WTC11 (cell line): ENCODE data around the gene CCSER2. TPM values are rescaled to one million over a fixed set of nuclear protein-coding genes. Genes with fewer than 3 reads are reported as not detected.

Experiments used
- ATAC-seq: fragments of 200-7000 bp; cut with Tn5 transposase; 2 replicates; pipeline ENCODE4 v1.10.0; 2021; ENCODE audit warnings: mild to moderate bottlenecking, moderate library complexity
- CTCF ChIA-PET: fragments of 300-600 bp; sonication (Branson Sonifier 250); formaldehyde crosslinking; loops from one replicate; lab custom pipeline; 2021; ENCODE audit warnings: antibody characterized with exemption; lab: Charles Lee
- POLR2A ChIA-PET: fragments of 350-600 bp; sonication (Branson Sonifier 250); formaldehyde crosslinking; loops from one replicate; lab custom pipeline; 2021; ENCODE audit warnings: antibody characterized with exemption; lab: Charles Lee
- DNase-seq: peaks from one replicate; pipeline ENCODE4 v3.0.0; 2021; ENCODE audit warnings: low spot score
- H3K27ac Mint-ChIP-seq: 2 replicates; pipeline ENCODE4 v1.8.0; 2021; ENCODE audit warnings: mixed read lengths
- H3K27me3 Mint-ChIP-seq: 2 replicates; pipeline ENCODE4 v1.8.0; 2021; ENCODE audit warnings: low read depth, mild to moderate bottlenecking, moderate library complexity, mixed read lengths
- H3K36me3 Mint-ChIP-seq: 2 replicates; pipeline ENCODE4 v1.8.0; 2021; ENCODE audit warnings: mixed read lengths
- H3K4me1 Mint-ChIP-seq: 2 replicates; pipeline ENCODE4 v1.8.0; 2022; ENCODE audit warnings: mixed read lengths
- H3K4me3 Mint-ChIP-seq: 2 replicates; pipeline ENCODE4 v1.8.0; 2021; ENCODE audit warnings: mild to moderate bottlenecking, moderate library complexity, mixed read lengths
- H3K9me3 Mint-ChIP-seq: 2 replicates; pipeline ENCODE4 v1.8.0; 2021; ENCODE audit warnings: mixed read lengths
- CREB1 ChIP-seq: sonication (generic); formaldehyde crosslinking; IDR thresholded peaks from 2 replicates; pipeline ENCODE4 v1.8.0; 2023; ENCODE audit warnings: mild to moderate bottlenecking, missing genetic modification reagents
- EMX1 ChIP-seq: fragments of 250-450 bp; sonication (Bioruptor Pico); IDR thresholded peaks from 2 replicates; pipeline ENCODE4 v1.8.0; 2021; ENCODE audit warnings: mild to moderate bottlenecking
- FOXK1 ChIP-seq: sonication (generic); formaldehyde crosslinking; IDR thresholded peaks from 2 replicates; pipeline ENCODE4 v1.8.0; 2022; ENCODE audit warnings: mild to moderate bottlenecking, moderate library complexity, missing genetic modification reagents
- FOXP1 ChIP-seq: sonication (generic); formaldehyde crosslinking; IDR thresholded peaks from 2 replicates; pipeline ENCODE4 v1.8.0; 2022; ENCODE audit warnings: missing genetic modification reagents, mild to moderate bottlenecking, moderate library complexity, borderline replicate concordance
- IRF2 ChIP-seq: sonication (generic); formaldehyde crosslinking; IDR thresholded peaks from 2 replicates; pipeline ENCODE4 v1.8.0; 2022; ENCODE audit warnings: low read depth, missing genetic modification reagents, borderline replicate concordance
- JUN ChIP-seq: sonication (generic); formaldehyde crosslinking; IDR thresholded peaks from 2 replicates; pipeline ENCODE4 v1.8.0; 2023; ENCODE audit warnings: mild to moderate bottlenecking, missing genetic modification reagents
- KAT7 ChIP-seq: sonication (generic); formaldehyde crosslinking; IDR thresholded peaks from 2 replicates; pipeline ENCODE4 v1.8.1; 2023; ENCODE audit warnings: missing genetic modification reagents, mild to moderate bottlenecking, borderline replicate concordance
- NFATC4 ChIP-seq: fragments of 250-450 bp; sonication (Bioruptor Pico); IDR thresholded peaks from 2 replicates; pipeline ENCODE4 v1.9.0; 2021; ENCODE audit warnings: mild to moderate bottlenecking
- NR1H2 ChIP-seq: sonication (generic); formaldehyde crosslinking; IDR thresholded peaks from 2 replicates; pipeline ENCODE4 v1.9.0; 2021; ENCODE audit warnings: mild to moderate bottlenecking, moderate library complexity, missing genetic modification reagents
- NR2C2 ChIP-seq: sonication (generic); formaldehyde crosslinking; IDR thresholded peaks from 2 replicates; pipeline ENCODE4 v1.8.0; 2022; ENCODE audit warnings: mild to moderate bottlenecking, missing genetic modification reagents
- OVOL2 ChIP-seq: fragments of 250-450 bp; sonication (Bioruptor Pico); IDR thresholded peaks from 2 replicates; pipeline ENCODE4 v1.9.0; 2021; ENCODE audit warnings: mild to moderate bottlenecking, borderline replicate concordance
- SOX15 ChIP-seq: fragments of 250-450 bp; sonication (Bioruptor Pico); IDR thresholded peaks from 2 replicates; pipeline ENCODE4 v1.9.0; 2021; ENCODE audit warnings: mild to moderate bottlenecking
- ZBTB21 ChIP-seq: sonication (generic); formaldehyde crosslinking; IDR thresholded peaks from 2 replicates; pipeline ENCODE4 v1.8.1; 2023; ENCODE audit warnings: mild to moderate bottlenecking, missing genetic modification reagents, borderline replicate concordance
- ZNF263 ChIP-seq: sonication (generic); formaldehyde crosslinking; IDR thresholded peaks from 2 replicates; pipeline ENCODE4 v1.8.1; 2022; ENCODE audit warnings: low read depth, mild to moderate bottlenecking, moderate library complexity, missing genetic modification reagents
- ZNF317 ChIP-seq: sonication (generic); formaldehyde crosslinking; IDR thresholded peaks from 2 replicates; pipeline ENCODE4 v1.8.1; 2023; ENCODE audit warnings: low read depth, mild to moderate bottlenecking, moderate library complexity, missing genetic modification reagents, borderline replicate concordance
- ZNF423 ChIP-seq: fragments of 250-450 bp; sonication (Bioruptor Pico); IDR thresholded peaks from 2 replicates; pipeline ENCODE4 v2.1.2; 2022; ENCODE audit warnings: mild to moderate bottlenecking, moderate library complexity
- ZNF671 ChIP-seq: fragments of 250-450 bp; sonication (Bioruptor Pico); IDR thresholded peaks from 2 replicates; pipeline ENCODE4 v1.8.0; 2021; ENCODE audit warnings: mild to moderate bottlenecking
- total RNA-seq: library from RNA; stranded (reverse); gene quantifications from 3 replicates; pipeline ENCODE4 v1.2.3, GENCODE V29; 2021
- TF ChIP-seq, protein P1 (sequence below): sonication (generic); formaldehyde crosslinking; IDR thresholded peaks from 2 replicates; pipeline ENCODE4 v1.8.1; 2023; ENCODE audit warnings: mild to moderate bottlenecking, missing genetic modification reagents
- TF ChIP-seq, protein P2 (sequence below): sonication (generic); formaldehyde crosslinking; IDR thresholded peaks from 2 replicates; pipeline ENCODE4 v1.8.1; 2023; ENCODE audit warnings: mild to moderate bottlenecking, missing genetic modification reagents, borderline replicate concordance
- TF ChIP-seq, protein P3 (sequence below): sonication (generic); formaldehyde crosslinking; IDR thresholded peaks from 2 replicates; pipeline ENCODE4 v1.8.1; 2023; ENCODE audit warnings: mild to moderate bottlenecking, missing genetic modification reagents
- TF ChIP-seq, protein P4 (sequence below): sonication (generic); formaldehyde crosslinking; IDR thresholded peaks from 2 replicates; pipeline ENCODE4 v1.8.0; 2022; ENCODE audit warnings: mild to moderate bottlenecking, missing genetic modification reagents
- TF ChIP-seq, protein P5 (sequence below): fragments of 200-600 bp; IDR thresholded peaks from 2 replicates; pipeline ENCODE4 v1.8.0; 2022; ENCODE audit warnings: antibody characterized with exemption
- TF ChIP-seq, protein P6 (sequence below): sonication (generic); formaldehyde crosslinking; IDR thresholded peaks from 2 replicates; pipeline ENCODE4 v1.8.1; 2022; ENCODE audit warnings: missing genetic modification reagents, borderline replicate concordance
- TF ChIP-seq, protein P7 (sequence below): sonication (generic); formaldehyde crosslinking; IDR thresholded peaks from 2 replicates; pipeline ENCODE4 v1.8.1; 2022; ENCODE audit warnings: mild to moderate bottlenecking, moderate library complexity, missing genetic modification reagents

The CCSER2 gene
- total RNA-seq, 1 experiment from 2014 or later, result 30.6 TPM

DNA sequence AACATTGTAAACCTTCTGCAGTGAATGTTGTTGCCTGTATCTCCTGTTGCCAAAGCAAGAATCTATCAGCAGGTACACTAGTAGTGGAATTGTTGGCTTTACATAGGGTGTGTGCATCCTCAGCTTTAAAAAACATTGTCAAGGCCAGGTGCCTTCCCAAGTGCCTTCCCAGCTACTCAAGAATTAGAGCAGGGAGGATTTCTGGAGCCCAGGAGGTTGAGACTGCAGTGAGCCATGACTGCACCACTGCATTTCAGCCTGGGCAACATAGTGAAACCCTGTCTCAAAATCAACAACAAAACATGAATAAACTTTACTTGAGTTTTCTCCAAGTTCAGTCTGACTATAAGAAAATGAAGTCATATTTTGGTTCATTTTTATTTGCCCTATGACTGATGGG, 217.3 kb downstream of the CCSER2 start:
- Mint-ChIP-seq H3K36me3 (no peaks in the 10 kb centered on the region), H3K4me3 (no peak overlapping the region), H3K27me3 (peaks cover 5% of the 10 kb centered on the region), H3K9me3 (no peaks in the 10 kb centered on the region), H3K4me1 (peaks cover 19% of the 10 kb centered on the region), H3K27ac (no peak overlapping the region)
- ChIA-PET POLR2A (no interaction called here), CTCF (no interaction called here)
- ATAC-seq (no peak), DNase-seq (no peak)
- TF ChIP-seq, protein P1, sequence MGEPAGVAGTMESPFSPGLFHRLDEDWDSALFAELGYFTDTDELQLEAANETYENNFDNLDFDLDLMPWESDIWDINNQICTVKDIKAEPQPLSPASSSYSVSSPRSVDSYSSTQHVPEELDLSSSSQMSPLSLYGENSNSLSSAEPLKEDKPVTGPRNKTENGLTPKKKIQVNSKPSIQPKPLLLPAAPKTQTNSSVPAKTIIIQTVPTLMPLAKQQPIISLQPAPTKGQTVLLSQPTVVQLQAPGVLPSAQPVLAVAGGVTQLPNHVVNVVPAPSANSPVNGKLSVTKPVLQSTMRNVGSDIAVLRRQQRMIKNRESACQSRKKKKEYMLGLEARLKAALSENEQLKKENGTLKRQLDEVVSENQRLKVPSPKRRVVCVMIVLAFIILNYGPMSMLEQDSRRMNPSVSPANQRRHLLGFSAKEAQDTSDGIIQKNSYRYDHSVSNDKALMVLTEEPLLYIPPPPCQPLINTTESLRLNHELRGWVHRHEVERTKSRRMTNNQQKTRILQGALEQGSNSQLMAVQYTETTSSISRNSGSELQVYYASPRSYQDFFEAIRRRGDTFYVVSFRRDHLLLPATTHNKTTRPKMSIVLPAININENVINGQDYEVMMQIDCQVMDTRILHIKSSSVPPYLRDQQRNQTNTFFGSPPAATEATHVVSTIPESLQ, result no peak
- no peak for TF ChIP-seq FOXP1 (CRISPR knock-in tag)
- TF ChIP-seq, protein P2, sequence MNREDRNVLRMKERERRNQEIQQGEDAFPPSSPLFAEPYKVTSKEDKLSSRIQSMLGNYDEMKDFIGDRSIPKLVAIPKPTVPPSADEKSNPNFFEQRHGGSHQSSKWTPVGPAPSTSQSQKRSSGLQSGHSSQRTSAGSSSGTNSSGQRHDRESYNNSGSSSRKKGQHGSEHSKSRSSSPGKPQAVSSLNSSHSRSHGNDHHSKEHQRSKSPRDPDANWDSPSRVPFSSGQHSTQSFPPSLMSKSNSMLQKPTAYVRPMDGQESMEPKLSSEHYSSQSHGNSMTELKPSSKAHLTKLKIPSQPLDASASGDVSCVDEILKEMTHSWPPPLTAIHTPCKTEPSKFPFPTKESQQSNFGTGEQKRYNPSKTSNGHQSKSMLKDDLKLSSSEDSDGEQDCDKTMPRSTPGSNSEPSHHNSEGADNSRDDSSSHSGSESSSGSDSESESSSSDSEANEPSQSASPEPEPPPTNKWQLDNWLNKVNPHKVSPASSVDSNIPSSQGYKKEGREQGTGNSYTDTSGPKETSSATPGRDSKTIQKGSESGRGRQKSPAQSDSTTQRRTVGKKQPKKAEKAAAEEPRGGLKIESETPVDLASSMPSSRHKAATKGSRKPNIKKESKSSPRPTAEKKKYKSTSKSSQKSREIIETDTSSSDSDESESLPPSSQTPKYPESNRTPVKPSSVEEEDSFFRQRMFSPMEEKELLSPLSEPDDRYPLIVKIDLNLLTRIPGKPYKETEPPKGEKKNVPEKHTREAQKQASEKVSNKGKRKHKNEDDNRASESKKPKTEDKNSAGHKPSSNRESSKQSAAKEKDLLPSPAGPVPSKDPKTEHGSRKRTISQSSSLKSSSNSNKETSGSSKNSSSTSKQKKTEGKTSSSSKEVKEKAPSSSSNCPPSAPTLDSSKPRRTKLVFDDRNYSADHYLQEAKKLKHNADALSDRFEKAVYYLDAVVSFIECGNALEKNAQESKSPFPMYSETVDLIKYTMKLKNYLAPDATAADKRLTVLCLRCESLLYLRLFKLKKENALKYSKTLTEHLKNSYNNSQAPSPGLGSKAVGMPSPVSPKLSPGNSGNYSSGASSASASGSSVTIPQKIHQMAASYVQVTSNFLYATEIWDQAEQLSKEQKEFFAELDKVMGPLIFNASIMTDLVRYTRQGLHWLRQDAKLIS, result no peak
- no peak for TF ChIP-seq KAT7 (CRISPR knock-in tag)
- no peak for TF ChIP-seq CREB1 (CRISPR knock-in tag)
- TF ChIP-seq OVOL2 (CRISPR knock-in tag), result no peak
- no peak for TF ChIP-seq NFATC4
- TF ChIP-seq, protein P3, sequence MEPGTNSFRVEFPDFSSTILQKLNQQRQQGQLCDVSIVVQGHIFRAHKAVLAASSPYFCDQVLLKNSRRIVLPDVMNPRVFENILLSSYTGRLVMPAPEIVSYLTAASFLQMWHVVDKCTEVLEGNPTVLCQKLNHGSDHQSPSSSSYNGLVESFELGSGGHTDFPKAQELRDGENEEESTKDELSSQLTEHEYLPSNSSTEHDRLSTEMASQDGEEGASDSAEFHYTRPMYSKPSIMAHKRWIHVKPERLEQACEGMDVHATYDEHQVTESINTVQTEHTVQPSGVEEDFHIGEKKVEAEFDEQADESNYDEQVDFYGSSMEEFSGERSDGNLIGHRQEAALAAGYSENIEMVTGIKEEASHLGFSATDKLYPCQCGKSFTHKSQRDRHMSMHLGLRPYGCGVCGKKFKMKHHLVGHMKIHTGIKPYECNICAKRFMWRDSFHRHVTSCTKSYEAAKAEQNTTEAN (CRISPR knock-in tag), result no peak
- TF ChIP-seq, protein P4, sequence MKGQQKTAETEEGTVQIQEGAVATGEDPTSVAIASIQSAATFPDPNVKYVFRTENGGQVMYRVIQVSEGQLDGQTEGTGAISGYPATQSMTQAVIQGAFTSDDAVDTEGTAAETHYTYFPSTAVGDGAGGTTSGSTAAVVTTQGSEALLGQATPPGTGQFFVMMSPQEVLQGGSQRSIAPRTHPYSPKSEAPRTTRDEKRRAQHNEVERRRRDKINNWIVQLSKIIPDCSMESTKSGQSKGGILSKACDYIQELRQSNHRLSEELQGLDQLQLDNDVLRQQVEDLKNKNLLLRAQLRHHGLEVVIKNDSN (CRISPR knock-in tag), result no peak
- TF ChIP-seq, protein P5, sequence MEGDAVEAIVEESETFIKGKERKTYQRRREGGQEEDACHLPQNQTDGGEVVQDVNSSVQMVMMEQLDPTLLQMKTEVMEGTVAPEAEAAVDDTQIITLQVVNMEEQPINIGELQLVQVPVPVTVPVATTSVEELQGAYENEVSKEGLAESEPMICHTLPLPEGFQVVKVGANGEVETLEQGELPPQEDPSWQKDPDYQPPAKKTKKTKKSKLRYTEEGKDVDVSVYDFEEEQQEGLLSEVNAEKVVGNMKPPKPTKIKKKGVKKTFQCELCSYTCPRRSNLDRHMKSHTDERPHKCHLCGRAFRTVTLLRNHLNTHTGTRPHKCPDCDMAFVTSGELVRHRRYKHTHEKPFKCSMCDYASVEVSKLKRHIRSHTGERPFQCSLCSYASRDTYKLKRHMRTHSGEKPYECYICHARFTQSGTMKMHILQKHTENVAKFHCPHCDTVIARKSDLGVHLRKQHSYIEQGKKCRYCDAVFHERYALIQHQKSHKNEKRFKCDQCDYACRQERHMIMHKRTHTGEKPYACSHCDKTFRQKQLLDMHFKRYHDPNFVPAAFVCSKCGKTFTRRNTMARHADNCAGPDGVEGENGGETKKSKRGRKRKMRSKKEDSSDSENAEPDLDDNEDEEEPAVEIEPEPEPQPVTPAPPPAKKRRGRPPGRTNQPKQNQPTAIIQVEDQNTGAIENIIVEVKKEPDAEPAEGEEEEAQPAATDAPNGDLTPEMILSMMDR, result no peak
- no peak for TF ChIP-seq FOXK1
- no peak for TF ChIP-seq ZNF671 (CRISPR knock-in tag)
- no peak for TF ChIP-seq SOX15 (CRISPR knock-in tag)
- TF ChIP-seq, protein P6, sequence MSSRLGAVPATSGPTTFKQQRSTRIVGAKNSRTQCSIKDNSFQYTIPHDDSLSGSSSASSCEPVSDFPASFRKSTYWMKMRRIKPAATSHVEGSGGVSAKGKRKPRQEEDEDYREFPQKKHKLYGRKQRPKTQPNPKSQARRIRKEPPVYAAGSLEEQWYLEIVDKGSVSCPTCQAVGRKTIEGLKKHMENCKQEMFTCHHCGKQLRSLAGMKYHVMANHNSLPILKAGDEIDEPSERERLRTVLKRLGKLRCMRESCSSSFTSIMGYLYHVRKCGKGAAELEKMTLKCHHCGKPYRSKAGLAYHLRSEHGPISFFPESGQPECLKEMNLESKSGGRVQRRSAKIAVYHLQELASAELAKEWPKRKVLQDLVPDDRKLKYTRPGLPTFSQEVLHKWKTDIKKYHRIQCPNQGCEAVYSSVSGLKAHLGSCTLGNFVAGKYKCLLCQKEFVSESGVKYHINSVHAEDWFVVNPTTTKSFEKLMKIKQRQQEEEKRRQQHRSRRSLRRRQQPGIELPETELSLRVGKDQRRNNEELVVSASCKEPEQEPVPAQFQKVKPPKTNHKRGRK (CRISPR knock-in tag), result no peak

DNA sequence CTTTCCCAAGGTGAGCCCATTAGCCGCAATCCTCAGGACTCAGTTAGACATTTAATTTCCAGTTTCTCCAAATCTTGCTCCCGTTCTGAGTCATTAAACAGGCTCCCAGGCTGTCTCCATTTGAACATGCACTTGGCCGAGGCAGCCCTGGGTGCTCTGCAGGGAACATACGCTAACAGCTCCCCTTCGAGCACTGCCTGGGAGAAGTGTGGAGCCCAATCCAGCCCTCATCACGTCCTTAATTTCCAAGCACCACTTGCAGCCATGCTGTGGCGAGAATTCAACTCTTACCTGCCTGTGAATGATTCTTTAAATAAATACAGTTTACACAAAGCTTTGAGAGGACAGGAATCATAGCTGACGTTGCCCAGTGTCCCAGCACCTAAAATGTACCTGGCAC, 218.2 kb downstream of the CCSER2 start:
- no peaks in the 10 kb centered on the region for H3K36me3 Mint-ChIP-seq
- ChIA-PET CTCF (interaction anchor here (1.0 to 4.3 kb wide), 4 partner anchors 10 to 279 kb away, joined by 3 to 43 read pairs (median 6); no protein-coding TSS in a partner anchor), POLR2A (no interaction called here)
- no peak overlapping the region for H3K4me3 Mint-ChIP-seq
- no peak overlapping the region for H3K27ac Mint-ChIP-seq
- ATAC-seq (no peak), DNase-seq (no peak)
- H3K4me1 Mint-ChIP-seq, result peaks cover 14% of the 10 kb centered on the region
- H3K27me3 Mint-ChIP-seq, result no peaks in the 10 kb centered on the region; the same call in 1 of the 2 replicates
- no peaks in the 10 kb centered on the region for H3K9me3 Mint-ChIP-seq
- TF ChIP-seq, protein P7, sequence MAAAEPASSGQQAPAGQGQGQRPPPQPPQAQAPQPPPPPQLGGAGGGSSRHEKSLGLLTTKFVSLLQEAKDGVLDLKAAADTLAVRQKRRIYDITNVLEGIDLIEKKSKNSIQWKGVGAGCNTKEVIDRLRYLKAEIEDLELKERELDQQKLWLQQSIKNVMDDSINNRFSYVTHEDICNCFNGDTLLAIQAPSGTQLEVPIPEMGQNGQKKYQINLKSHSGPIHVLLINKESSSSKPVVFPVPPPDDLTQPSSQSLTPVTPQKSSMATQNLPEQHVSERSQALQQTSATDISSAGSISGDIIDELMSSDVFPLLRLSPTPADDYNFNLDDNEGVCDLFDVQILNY, result no peak
- TF ChIP-seq ZNF263 (CRISPR knock-in tag) (no peak), NR2C2 (no peak), JUN (CRISPR knock-in tag) (no peak), IRF2 (CRISPR knock-in tag) (no peak), ZNF317 (CRISPR knock-in tag) (no peak), ZBTB21 (CRISPR knock-in tag) (no peak), NR1H2 (no peak), EMX1 (CRISPR knock-in tag) (no peak), ZNF423 (CRISPR knock-in tag) (no peak)
